Spleen (tissue), 7 donors: ENCODE data around the gene SH3BP1.

Experiments used
- POLR2A ChIP-seq, 3 donors: fragments of 450-650 bp; IDR thresholded peaks; one replicate each; pipeline ENCODE4 v1.5.1; 2017; ENCODE audit warnings: antibody characterized with exemption in 3 of 3, mild to moderate bottlenecking in 1 of 3
- POLR2AphosphoS5 ChIP-seq, 3 donors: sonication (generic); formaldehyde crosslinking; IDR thresholded peaks; one replicate each; pipeline ENCODE4 v1.5.1; 2017; ENCODE audit warnings: antibody characterized with exemption in 3 of 3
- TF ChIP-seq, protein P1 (sequence below), 11 experiments: fragments of 200-600 bp in 7 of 11; fragments of 450-650 bp in 4 of 11; sonication (generic) in 4 of 11; IDR thresholded peaks in 8 of 11; conservative IDR thresholded peaks in 3 of 11; 1 replicate in 7 of 11; 2 replicates in 4 of 11; pipeline versions ENCODE4 v1.4.0 to v1.8.0; 2016 to 2021; ENCODE audit warnings: antibody characterized with exemption in 11 of 11, inconsistent platforms in 4 of 11, mild to moderate bottlenecking in 1 of 11
- donor health status: DM: no; HTN: no; CAD: no; lungs with moderate emphysema.
- donor health status: DM: no; HTN: no; CAD: no.
- donor health status: DM: no; HTN: no; CAD: no.

DNA sequence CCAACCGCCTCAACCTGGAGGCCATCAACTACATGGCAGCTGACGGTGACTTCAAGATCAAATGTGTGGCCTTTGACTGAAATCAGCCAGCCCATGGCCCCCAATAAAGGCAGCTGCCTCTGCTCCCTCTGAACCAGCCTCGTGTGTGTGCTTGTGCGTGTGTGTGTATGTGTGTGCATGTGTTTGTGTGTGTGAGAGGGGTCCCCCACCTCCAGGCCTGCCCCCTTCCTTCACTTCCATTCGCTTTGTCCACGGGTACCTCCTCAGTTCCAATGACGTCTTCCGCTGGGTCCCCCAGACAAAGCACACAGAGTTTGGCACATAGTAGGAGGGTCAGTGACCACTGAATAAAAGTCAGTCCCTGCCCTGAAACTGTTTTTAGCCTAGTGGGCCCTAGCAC lies 40.2 kb downstream of the SH3BP1 start:
- TF ChIP-seq, protein P1, sequence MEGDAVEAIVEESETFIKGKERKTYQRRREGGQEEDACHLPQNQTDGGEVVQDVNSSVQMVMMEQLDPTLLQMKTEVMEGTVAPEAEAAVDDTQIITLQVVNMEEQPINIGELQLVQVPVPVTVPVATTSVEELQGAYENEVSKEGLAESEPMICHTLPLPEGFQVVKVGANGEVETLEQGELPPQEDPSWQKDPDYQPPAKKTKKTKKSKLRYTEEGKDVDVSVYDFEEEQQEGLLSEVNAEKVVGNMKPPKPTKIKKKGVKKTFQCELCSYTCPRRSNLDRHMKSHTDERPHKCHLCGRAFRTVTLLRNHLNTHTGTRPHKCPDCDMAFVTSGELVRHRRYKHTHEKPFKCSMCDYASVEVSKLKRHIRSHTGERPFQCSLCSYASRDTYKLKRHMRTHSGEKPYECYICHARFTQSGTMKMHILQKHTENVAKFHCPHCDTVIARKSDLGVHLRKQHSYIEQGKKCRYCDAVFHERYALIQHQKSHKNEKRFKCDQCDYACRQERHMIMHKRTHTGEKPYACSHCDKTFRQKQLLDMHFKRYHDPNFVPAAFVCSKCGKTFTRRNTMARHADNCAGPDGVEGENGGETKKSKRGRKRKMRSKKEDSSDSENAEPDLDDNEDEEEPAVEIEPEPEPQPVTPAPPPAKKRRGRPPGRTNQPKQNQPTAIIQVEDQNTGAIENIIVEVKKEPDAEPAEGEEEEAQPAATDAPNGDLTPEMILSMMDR (IDR thresholded peaks at IDR 0.05 in 8 of 11, conservative IDR thresholded peaks at IDR 0.05 in 3 of 11): no peak
- TF ChIP-seq POLR2AphosphoS5 (IDR thresholded peaks at IDR 0.05): no peak
- no peak for TF ChIP-seq POLR2A (IDR thresholded peaks at IDR 0.05)
